Nephron progenitor cell (in vitro differentiated cells): Measurements from ENCODE around the gene LRP1B.

Experiments used
- DNase-seq: peaks from one replicate; pipeline ENCODE4 v3.0.0; 2021
- H3K27ac Mint-ChIP-seq: 2 replicates; pipeline ENCODE4 v1.8.0; 2021; ENCODE audit warnings: mild to moderate bottlenecking, moderate library complexity, mixed read lengths
- H3K27me3 Mint-ChIP-seq: 2 replicates; pipeline ENCODE4 v1.8.0; 2021; ENCODE audit warnings: mild to moderate bottlenecking, low read depth, mixed read lengths; ENCODE audit not compliant: poor library complexity
- H3K36me3 Mint-ChIP-seq: 2 replicates; pipeline ENCODE4 v1.8.0; 2021; ENCODE audit warnings: low read depth, mixed read lengths
- H3K4me1 Mint-ChIP-seq: 2 replicates; pipeline ENCODE4 v1.8.0; 2021; ENCODE audit warnings: mixed read lengths
- H3K4me3 Mint-ChIP-seq: 2 replicates; pipeline ENCODE4 v1.8.0; 2021; ENCODE audit warnings: mild to moderate bottlenecking, moderate library complexity, mixed read lengths
- H3K9me3 Mint-ChIP-seq: 2 replicates; pipeline ENCODE4 v1.8.0; 2021; ENCODE audit warnings: mild to moderate bottlenecking, moderate library complexity, mixed read lengths
- TF ChIP-seq, protein P1 (sequence below): fragments of 200-600 bp; sonication (generic); IDR thresholded peaks from 2 replicates; pipeline ENCODE4 v1.5.0; 2021; ENCODE audit warnings: antibody characterized with exemption

The LRP1B gene

DNA sequence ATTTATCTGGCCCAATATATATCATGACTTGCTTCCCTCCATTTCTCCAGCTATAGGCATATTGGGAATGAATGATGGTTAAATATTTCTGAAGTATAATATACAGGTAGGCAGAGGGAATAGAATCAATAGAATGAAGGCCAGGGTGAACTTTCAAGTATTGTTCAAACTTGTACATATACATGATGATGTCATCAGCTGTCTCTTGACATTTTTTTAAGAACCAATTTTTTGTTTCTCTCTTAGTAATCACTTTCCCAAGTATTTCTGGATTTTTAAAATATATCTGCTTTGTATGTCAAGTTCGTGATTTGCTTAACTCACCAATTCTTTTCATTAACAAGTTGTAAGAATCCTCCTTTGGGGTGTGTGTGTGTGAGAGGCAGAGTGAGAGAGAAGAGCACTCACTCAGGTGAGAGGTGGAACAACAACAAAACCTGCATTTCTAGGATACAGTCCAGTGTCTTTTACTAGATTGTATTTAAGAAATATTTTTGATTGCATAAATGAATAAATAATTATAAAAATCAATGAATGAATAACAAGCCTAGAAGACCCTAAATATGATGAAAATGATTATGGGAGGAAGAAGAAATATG lies 1239.1 kb downstream of the LRP1B start:
- no peaks in the 10 kb centered on the region for H3K27me3 Mint-ChIP-seq
- H3K4me3 Mint-ChIP-seq, result no peak overlapping the region
- peaks cover 17% of the 10 kb centered on the region for H3K9me3 Mint-ChIP-seq
- DNase-seq, result no peak
- TF ChIP-seq, protein P1, sequence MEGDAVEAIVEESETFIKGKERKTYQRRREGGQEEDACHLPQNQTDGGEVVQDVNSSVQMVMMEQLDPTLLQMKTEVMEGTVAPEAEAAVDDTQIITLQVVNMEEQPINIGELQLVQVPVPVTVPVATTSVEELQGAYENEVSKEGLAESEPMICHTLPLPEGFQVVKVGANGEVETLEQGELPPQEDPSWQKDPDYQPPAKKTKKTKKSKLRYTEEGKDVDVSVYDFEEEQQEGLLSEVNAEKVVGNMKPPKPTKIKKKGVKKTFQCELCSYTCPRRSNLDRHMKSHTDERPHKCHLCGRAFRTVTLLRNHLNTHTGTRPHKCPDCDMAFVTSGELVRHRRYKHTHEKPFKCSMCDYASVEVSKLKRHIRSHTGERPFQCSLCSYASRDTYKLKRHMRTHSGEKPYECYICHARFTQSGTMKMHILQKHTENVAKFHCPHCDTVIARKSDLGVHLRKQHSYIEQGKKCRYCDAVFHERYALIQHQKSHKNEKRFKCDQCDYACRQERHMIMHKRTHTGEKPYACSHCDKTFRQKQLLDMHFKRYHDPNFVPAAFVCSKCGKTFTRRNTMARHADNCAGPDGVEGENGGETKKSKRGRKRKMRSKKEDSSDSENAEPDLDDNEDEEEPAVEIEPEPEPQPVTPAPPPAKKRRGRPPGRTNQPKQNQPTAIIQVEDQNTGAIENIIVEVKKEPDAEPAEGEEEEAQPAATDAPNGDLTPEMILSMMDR, result peak; percentile 22
- H3K4me1 Mint-ChIP-seq, result no peaks in the 10 kb centered on the region
- H3K36me3 Mint-ChIP-seq, result no peaks in the 10 kb centered on the region
- no peak overlapping the region for H3K27ac Mint-ChIP-seq

DNA sequence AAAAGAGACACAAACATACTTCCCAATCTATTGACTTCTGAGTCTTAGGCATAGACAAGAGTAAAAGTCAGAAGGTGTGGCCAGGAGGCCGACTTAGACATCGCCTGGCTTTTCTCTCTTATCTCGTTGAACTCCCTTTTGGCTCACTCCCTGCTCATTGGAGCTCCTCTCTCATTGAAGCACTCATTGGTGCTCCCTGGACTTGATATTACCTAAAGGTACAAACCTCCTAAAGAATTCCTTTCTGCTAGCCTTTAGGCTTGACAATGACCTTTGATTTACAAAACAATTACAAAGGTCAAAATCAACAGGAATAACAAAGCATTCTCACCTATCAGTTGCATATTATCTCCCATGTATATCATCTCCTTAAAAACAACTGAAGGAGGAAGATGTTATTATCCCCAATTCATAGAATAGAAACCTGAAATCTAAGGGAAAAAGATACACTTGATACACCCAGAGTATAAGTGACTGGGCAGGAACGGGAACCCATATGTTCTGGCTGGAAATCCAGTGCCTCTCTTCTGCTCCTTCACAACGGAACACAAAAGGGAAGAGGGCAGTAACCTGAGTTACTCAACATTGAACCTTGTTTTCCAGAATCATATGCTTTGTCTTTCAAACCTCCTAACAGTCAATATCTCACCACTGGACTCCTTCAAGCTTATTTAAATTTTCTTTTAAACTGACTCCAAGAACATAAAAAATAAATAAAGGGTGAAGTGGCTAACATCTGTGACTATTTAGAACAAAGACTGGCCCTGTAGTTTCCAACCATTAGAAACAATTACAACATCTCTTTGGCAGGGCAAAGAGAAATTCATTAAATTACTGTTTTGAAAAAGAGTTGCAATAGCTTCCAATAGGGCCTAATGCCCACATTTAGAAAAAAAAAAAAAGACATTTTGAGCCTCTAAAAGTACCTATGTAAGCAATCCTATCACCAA lies 1247.9 kb downstream of the LRP1B start:
- Mint-ChIP-seq H3K36me3 (no peaks in the 10 kb centered on the region), H3K27ac (no peak overlapping the region), H3K27me3 (no peaks in the 10 kb centered on the region), H3K9me3 (no peaks in the 10 kb centered on the region), H3K4me1 (peaks cover 6% of the 10 kb centered on the region), H3K4me3 (no peak overlapping the region)
- TF ChIP-seq, protein P1, result no peak
- no peak for DNase-seq

DNA sequence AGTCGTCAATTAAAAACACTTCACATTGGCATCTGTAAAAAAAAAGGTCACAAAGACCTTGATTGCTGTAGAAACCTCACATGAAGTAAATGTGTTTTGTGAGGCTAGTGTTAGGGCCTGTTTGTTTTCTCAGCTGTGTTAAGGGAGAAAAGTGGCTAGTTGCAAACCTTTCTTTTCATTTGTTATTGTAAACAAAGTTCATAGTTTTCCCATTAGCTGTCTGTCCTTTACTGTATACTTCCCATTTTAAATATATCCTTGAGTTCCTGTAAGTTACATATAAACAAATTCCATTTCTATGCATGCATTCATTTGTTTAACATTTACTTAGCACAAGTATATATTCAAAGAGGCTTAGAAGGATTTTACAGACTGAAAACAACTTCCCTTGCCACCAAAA lies 1250.2 kb downstream of the LRP1B start:
- H3K4me3 Mint-ChIP-seq, result no peak overlapping the region
- TF ChIP-seq, protein P1, result no peak
- H3K27ac Mint-ChIP-seq, result no peak overlapping the region
- H3K27me3 Mint-ChIP-seq, result peaks cover 3% of the 10 kb centered on the region
- peaks cover 6% of the 10 kb centered on the region for H3K4me1 Mint-ChIP-seq
- no peak for DNase-seq
- peaks cover 21% of the 10 kb centered on the region for H3K9me3 Mint-ChIP-seq
- H3K36me3 Mint-ChIP-seq, result peaks cover 4% of the 10 kb centered on the region

DNA sequence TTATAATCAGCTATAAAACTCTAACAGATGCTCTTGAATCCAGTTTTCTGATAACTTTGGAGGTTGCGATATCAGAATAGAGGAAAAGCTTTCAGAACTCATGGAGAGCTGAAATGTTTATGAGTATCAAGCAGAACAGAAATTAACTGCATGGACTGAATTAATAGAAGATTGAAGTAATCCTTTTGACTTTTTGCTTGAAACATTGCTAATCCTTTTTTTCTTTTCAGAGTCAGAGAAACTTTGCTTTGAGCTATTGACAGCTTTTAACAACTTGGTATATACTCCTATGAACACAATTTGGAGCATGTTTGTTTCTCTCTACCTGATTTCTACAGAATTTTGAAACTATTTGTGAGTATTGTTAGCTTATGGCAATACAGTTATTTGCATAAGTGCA lies 1254.8 kb downstream of the LRP1B start:
- TF ChIP-seq, protein P1, result no peak
- Mint-ChIP-seq H3K9me3 (peaks cover 57% of the 10 kb centered on the region), H3K4me3 (no peak overlapping the region), H3K36me3 (peaks cover 4% of the 10 kb centered on the region), H3K4me1 (peaks cover 6% of the 10 kb centered on the region), H3K27ac (no peak overlapping the region), H3K27me3 (peaks cover 3% of the 10 kb centered on the region)
- no peak for DNase-seq

DNA sequence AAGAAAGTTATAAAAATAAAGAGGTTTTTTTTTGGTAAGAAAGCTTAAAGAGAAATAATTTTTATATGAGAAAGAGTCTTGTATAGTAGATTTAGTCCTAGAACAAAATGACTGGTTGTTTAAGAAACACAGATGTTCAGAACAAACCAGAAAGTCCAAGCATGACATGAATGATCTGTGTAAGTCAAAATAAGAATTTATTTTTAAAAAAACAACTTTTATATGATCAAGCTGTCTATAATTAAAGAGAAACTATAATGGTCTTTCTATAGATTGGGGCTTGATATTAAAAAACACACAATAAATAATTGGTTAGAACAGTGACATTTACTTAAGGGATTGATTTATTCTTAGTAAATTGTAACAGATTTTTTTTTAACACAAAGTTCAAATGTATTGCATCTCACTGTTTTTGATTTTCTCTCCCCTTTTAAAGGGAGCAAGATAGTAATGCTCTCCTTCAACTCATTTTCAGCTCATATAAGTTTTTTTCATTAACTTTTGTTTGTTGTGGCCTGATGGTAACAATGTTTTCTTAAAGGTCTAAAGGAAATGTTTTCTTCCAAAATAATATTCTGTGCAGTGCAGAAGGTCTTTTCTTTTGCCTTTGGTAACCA lies 1256.8 kb downstream of the LRP1B start:
- peaks cover 57% of the 10 kb centered on the region for H3K9me3 Mint-ChIP-seq
- TF ChIP-seq, protein P1, result no peak
- peaks cover 4% of the 10 kb centered on the region for H3K36me3 Mint-ChIP-seq
- no peak overlapping the region for H3K27ac Mint-ChIP-seq
- DNase-seq, result no peak
- H3K27me3 Mint-ChIP-seq, result peaks cover 3% of the 10 kb centered on the region
- H3K4me3 Mint-ChIP-seq, result no peak overlapping the region
- no peaks in the 10 kb centered on the region for H3K4me1 Mint-ChIP-seq
